ENCODE results near the gene LLGL2.
"Not testable (repeated sequence)": the region's sequence is repeated elsewhere in the genome, so short reads cannot be mapped to it uniquely, and the experiment has no call there.

LLGL2 gene

DNA sequence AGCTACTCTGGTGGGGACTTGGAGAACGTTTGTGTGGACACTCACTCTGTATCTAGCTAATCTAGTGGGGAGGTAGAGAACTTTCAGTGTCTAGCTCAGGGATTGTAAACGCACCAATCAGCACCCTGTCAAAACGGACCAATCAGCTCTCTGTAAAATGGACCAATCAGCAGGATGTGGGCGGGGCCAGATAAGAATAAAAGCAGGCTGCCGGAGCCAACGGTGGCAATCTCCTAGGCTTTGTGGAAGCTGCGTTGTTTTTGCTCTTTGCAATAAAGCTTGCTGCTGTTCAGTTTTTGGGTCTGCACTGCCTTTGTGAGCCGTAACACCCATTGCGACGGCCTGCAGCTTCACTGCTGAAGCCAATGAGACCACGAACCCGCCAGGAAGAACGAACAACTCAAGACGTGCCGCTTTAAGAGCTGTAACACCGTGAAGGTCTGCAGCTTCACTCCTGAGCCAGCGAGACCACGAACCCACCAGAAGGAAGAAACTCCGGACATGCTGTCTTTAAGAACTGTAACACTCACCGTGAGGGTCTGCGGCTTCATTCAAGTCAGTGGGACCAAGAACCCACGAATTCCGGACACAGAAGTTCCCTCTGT is 55.7 kb downstream of the LLGL2 start:
- DNase-seq (ENCODE audit: low spot score in 2 of 2): peak in 1 of 2 donors; percentile 30

DNA sequence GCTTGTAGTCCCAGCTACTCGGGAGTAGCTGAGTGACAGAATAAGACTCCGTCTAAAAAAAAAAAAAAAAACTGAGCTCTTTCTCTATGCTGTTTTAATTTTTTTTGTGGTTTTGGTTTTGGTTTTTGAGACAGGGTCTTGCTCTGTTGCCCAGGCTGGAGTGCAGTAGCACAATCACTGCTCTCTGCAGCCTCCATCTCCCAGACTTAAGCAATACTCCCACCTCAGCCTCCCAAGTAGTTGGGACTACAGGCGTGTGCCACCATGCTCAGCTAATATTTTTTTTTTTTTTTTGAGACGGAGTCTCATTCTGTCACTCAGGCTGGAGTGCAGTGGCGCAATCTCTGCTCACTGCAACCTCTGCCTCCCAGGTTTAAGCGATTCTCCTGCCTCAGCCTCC is 57.7 kb downstream of the LLGL2 start:
- H3K36me3 Mint-ChIP-seq (ENCODE audit: insufficient read depth); H3K4me3 Mint-ChIP-seq; H3K9me3 Mint-ChIP-seq; H3K27ac Mint-ChIP-seq (ENCODE audit: low read depth); H3K27me3 Mint-ChIP-seq; ATAC-seq (replicated peaks; ENCODE audit: extremely low read depth, poor library complexity, severe bottlenecking); H3K4me1 Mint-ChIP-seq; DNase-seq (ENCODE audit: low spot score in 2 of 2): not testable (repeated sequence)

More for the DNA sequence above, 55.7 kb downstream of the LLGL2 start:
- ATAC-seq (replicated peaks; ENCODE audit: extremely low read depth, poor library complexity, severe bottlenecking); H3K9me3 Mint-ChIP-seq; H3K27me3 Mint-ChIP-seq; H3K36me3 Mint-ChIP-seq (ENCODE audit: insufficient read depth); H3K27ac Mint-ChIP-seq (ENCODE audit: low read depth); H3K4me1 Mint-ChIP-seq: not testable (repeated sequence)
- H3K4me3 Mint-ChIP-seq: peak overlapping the region; percentile 72

- no peak overlapping the region for H3K27ac Mint-ChIP-seq (ENCODE audit: low read depth)
- DNase-seq (ENCODE audit: low spot score in 2 of 2) (no peak), ATAC-seq (replicated peaks; ENCODE audit: extremely low read depth, poor library complexity, severe bottlenecking) (no peak)
- no peaks in the 10 kb centered on the region for H3K27me3 Mint-ChIP-seq
- no peaks in the 10 kb centered on the region for H3K36me3 Mint-ChIP-seq (ENCODE audit: insufficient read depth)
- H3K4me3 Mint-ChIP-seq: no peak overlapping the region
- H3K9me3 Mint-ChIP-seq: no peaks in the 10 kb centered on the region
- peaks cover 6% of the 10 kb centered on the region for H3K4me1 Mint-ChIP-seq
Observed at GRCh38 chr17:75584849-75585175, 59.3 kb downstream of the LLGL2 start.

DNA sequence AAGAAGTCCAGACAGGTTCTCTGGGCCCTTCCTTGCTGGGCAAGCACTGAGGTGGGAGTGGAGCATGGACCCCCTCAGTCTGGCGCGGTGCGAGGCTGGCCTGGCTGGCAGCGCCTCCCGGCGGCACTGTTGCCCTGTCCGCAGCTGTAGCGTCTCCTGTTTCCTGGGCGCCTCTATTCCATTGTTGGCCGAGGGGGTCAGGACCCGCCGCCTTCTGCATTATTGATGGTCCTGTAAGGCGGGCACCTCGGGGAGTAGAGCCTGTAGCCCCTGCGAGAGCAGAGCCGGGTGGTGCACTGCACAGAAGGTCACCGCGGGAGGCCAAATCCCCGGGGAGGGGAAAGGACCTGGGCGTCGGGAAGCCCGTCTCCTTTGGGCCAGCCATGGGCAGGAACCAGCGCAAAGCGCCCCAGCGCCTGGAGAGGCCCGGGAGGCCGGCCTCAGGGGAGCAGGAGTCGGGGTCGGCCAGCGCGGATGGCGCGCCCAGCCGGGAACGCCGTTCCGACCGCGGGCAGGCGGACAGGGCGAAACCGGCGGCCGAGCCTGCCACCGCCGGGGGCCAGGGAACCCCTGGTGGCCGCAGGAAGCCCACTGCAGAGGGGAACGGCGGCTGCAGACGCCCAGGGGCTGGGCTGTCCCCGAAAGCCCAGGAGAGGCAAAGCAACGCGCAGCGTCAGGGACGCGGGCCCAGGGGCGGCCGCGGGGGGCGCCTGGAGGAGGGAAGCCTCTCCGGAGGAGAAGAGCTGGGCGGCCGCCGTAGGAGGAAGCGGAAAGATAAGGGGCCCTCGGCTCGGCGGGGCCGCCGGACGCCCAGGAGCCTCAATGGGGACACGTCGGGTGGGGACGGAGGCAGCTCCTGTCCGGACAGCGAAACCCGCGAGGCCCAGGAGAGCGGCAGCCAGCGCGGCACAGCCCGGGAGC is 62.4 kb downstream of the LLGL2 start, which contains the start of gene MYO15B:
MYO15B (plus strand) TSS at position 126 of the 921 bp plus-strand sequence; CDS start at position 384, 258 bp downstream.
- Mint-ChIP-seq H3K27ac (ENCODE audit: low read depth) (no peak within 1 kb of the TSS), H3K9me3 (no peaks in the 10 kb centered on the region), H3K27me3 (no peaks in the 10 kb centered on the region), H3K36me3 (ENCODE audit: insufficient read depth) (peaks cover 2% of the 10 kb centered on the region), H3K4me3 (peak within 1 kb of the TSS; percentile 72), H3K4me1 (peaks cover 14% of the 10 kb centered on the region)
- ATAC-seq (replicated peaks; ENCODE audit: extremely low read depth, poor library complexity, severe bottlenecking): peak; percentile 49
- peak; percentile 28 to 40 for DNase-seq (ENCODE audit: low spot score in 2 of 2)

- ATAC-seq (replicated peaks; ENCODE audit: extremely low read depth, poor library complexity, severe bottlenecking) (peak; percentile 26), DNase-seq (ENCODE audit: low spot score in 2 of 2) (peak in 1 of 2 donors; percentile 19)
- Mint-ChIP-seq H3K4me1 (peaks cover 14% of the 10 kb centered on the region), H3K27me3 (no peaks in the 10 kb centered on the region), H3K27ac (ENCODE audit: low read depth) (no peak overlapping the region), H3K9me3 (no peaks in the 10 kb centered on the region), H3K36me3 (ENCODE audit: insufficient read depth) (peaks cover 2% of the 10 kb centered on the region), H3K4me3 (peak overlapping the region; percentile 72)
Observed at GRCh38 chr17:75588596-75589011, 63.1 kb downstream of the LLGL2 start.

GRCh38 chr17:75589012-75589918 is 63.8 kb downstream of the LLGL2 start:
- no peaks in the 10 kb centered on the region for H3K9me3 Mint-ChIP-seq
- H3K36me3 Mint-ChIP-seq (ENCODE audit: insufficient read depth): peaks cover 2% of the 10 kb centered on the region
- peaks cover 14% of the 10 kb centered on the region for H3K4me1 Mint-ChIP-seq
- peak overlapping the region; percentile 61 for H3K4me3 Mint-ChIP-seq
- DNase-seq (ENCODE audit: low spot score in 2 of 2) (peak; percentile 84 to 89), ATAC-seq (replicated peaks; ENCODE audit: extremely low read depth, poor library complexity, severe bottlenecking) (peak; percentile 85)
- H3K27me3 Mint-ChIP-seq: no peaks in the 10 kb centered on the region
- H3K27ac Mint-ChIP-seq (ENCODE audit: low read depth): no peak overlapping the region

GRCh38 chr17:75589919-75590303 is 64.4 kb downstream of the LLGL2 start:
- no peak for ATAC-seq (replicated peaks; ENCODE audit: extremely low read depth, poor library complexity, severe bottlenecking)
- no peak overlapping the region for H3K27ac Mint-ChIP-seq (ENCODE audit: low read depth)

DNA sequence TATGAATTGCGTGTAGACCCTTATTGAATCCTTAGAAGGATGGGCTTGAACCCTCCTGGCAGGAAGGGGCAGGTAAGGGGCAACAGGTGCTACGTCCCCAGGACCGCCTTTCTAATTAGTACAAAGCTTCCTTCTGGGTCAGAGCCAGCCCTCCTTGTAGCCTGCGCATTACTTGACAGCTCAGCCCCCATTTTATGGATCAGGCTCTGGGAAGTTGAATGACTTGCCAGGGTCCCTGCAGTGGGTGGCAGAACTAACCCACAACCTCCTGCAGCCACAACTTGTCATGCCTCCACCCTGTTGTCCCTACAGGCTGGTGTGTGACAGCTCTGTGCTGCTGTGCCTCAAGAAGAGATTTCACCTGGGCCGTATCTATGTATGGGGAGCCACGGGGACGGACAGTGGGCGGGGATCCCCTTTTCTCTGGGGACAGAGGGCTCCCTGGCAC is 64.8 kb downstream of the LLGL2 start:
- H3K4me3 Mint-ChIP-seq: peak overlapping the region; percentile 18
- H3K4me1 Mint-ChIP-seq: peaks cover 14% of the 10 kb centered on the region
- H3K9me3 Mint-ChIP-seq: no peaks in the 10 kb centered on the region
- H3K27me3 Mint-ChIP-seq: no peaks in the 10 kb centered on the region
- peak overlapping the region; percentile 73 for H3K27ac Mint-ChIP-seq (ENCODE audit: low read depth)
- no peak for DNase-seq (ENCODE audit: low spot score in 2 of 2)
- H3K36me3 Mint-ChIP-seq (ENCODE audit: insufficient read depth): peaks cover 2% of the 10 kb centered on the region
- no peak for ATAC-seq (replicated peaks; ENCODE audit: extremely low read depth, poor library complexity, severe bottlenecking)

More at GRCh38 chr17:75589919-75590303, 64.4 kb downstream of the LLGL2 start:
- Mint-ChIP-seq H3K27me3 (no peaks in the 10 kb centered on the region), H3K4me1 (peaks cover 14% of the 10 kb centered on the region), H3K9me3 (no peaks in the 10 kb centered on the region), H3K4me3 (peak overlapping the region; percentile 18), H3K36me3 (ENCODE audit: insufficient read depth) (peaks cover 2% of the 10 kb centered on the region)
- DNase-seq (ENCODE audit: low spot score in 2 of 2): no peak

DNA sequence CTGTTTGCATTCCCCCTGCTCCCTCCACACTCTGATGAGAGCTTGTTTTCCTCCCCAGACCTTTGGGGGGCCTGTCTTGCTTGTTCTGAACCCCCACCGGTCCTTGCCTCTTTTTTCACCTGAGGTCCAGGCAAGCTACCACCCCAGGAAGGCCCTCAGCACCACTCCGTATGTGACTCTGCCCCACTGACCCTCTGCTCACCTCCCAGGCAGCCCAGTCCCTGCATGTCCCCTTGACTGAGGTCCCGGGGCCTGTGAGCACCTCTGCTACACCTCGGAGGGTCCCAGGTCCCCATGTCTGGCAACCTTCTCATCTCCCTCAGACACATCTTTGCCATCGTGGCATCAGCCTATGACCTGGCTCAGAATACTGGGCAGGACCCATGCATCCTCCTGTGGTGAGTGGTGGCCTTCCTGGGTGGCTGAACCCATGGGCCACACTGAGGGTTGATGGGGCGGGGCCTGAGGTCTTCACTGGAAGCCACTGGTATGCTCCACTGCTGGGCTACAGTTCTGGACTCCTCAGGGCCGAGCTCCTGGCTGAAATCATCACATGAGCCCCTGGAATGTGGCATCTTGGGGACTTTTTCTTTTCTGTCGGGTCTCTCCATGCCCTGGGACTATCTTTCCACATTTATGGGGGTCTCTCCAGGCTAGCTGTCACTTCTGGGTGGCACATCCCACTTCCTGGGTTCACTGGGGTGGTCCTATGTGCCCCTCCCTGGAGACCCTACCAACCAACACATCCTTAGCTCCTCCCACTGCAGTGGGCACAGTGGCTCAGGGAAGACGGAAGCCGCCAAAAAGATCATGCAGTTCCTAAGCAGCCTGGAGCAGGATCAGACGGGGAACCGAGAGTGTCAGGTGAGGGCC is 65.6 kb downstream of the LLGL2 start:
- H3K4me3 Mint-ChIP-seq: peak overlapping the region; percentile 18
- peaks cover 2% of the 10 kb centered on the region for H3K36me3 Mint-ChIP-seq (ENCODE audit: insufficient read depth)
- no peaks in the 10 kb centered on the region for H3K27me3 Mint-ChIP-seq
- H3K27ac Mint-ChIP-seq (ENCODE audit: low read depth): peak overlapping the region; percentile 73
- DNase-seq (ENCODE audit: low spot score in 2 of 2) (no peak), ATAC-seq (replicated peaks; ENCODE audit: extremely low read depth, poor library complexity, severe bottlenecking) (no peak)
- H3K4me1 Mint-ChIP-seq: peaks cover 14% of the 10 kb centered on the region
- H3K9me3 Mint-ChIP-seq: no peaks in the 10 kb centered on the region

DNA sequence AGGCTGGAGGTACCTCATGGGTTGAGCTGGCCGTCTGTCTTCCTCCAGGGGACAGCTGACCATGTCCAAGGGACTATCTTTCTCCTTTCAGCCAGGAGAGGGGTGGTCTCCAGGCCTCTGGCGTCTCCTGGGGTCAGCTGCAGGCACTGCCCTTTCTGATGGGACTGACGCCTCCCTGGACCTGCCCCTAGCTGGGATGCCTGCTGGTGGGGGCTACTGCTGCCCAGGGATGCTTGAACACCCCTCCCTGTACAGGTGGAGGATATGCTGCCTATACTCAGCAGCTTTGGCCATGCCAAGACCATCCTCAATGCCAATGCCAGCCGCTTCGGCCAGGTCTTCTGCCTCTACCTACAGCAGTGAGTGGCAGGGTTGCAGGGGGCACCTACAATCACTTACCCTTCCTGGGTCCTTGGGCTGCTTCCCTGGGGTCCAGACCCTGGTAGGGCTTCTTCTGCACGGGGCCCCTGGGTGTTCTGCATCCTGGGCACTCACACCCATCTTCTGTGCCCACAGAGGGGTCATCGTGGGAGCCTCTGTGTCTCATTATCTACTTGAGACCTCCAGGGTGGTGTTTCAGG is 66.3 kb downstream of the LLGL2 start:
- Mint-ChIP-seq H3K9me3 (no peaks in the 10 kb centered on the region), H3K36me3 (ENCODE audit: insufficient read depth) (peaks cover 2% of the 10 kb centered on the region)

DNA sequence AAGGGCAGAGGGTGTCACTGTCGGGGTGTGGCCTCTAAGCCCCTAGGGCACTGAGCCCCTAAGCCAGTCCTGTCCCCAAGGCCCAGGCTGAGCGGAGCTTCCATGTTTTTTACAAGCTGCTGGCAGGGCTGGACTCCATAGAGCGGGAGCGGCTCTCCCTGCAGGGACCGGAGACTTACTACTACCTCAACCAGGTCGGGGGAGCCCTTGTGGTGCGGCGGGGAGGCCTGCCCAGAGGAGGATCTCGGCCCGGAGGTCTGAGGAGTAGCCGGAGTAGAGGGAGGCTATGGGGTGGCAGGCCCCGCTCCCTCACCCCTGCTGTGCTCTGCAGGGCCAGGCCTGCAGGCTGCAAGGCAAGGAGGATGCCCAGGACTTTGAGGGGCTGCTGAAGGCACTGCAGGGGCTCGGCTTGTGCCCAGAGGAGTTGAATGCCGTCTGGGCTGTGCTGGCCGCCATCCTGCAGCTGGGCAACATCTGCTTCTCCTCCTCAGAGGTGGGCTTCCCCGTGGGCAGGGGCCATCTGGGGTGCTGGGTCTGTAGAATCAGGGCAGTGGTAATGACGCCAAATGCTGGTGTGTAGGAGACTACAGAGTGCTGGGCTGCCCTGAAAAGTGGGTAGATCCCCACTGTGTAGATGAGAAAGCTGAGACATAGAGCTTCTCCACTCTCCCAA is 67.0 kb downstream of the LLGL2 start:
- DNase-seq (ENCODE audit: low spot score in 2 of 2): no peak
- Mint-ChIP-seq H3K36me3 (ENCODE audit: insufficient read depth) (peaks cover 4% of the 10 kb centered on the region), H3K4me3 (no peak overlapping the region), H3K9me3 (no peaks in the 10 kb centered on the region), H3K4me1 (peaks cover 14% of the 10 kb centered on the region), H3K27me3 (no peaks in the 10 kb centered on the region), H3K27ac (ENCODE audit: low read depth) (no peak overlapping the region)
- no peak for ATAC-seq (replicated peaks; ENCODE audit: extremely low read depth, poor library complexity, severe bottlenecking)

More for the DNA sequence above, 66.3 kb downstream of the LLGL2 start:
- Mint-ChIP-seq H3K27me3 (no peaks in the 10 kb centered on the region), H3K4me3 (no peak overlapping the region), H3K4me1 (peaks cover 14% of the 10 kb centered on the region), H3K27ac (ENCODE audit: low read depth) (no peak overlapping the region)
- DNase-seq (ENCODE audit: low spot score in 2 of 2): no peak
- no peak for ATAC-seq (replicated peaks; ENCODE audit: extremely low read depth, poor library complexity, severe bottlenecking)

All from central memory CD8-positive, alpha-beta T cell (primary cell).